ENCODE measurements around the gene ZNF831. TPM values are rescaled to one million over a fixed set of nuclear protein-coding genes. Genes with fewer than 3 reads are reported as not detected.

ZNF831 gene
- total RNA-seq, 1 donor from 2014 or later: not detected

DNA sequence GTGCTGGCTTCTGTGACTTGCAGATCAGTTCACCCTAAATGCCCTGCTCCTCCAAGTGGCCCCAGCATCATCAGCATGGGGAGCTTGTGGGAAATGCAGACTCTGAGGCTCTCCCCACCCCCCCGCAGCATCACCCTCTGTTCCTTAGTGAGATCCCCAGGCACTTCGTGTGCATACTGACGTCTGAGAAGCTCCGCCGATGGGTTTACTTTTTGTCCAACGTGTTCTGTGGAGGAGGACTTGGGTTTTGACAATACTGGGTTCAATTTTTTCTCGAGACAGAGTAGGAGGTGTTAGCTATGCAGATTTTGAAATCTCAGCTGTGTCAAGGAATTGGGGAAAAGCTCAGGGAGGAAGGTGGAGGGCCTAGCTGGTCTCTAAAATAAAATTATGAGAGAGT, 38.3 kb upstream of the ZNF831 start:
- no peak for TF ChIP-seq CTCF (conservative IDR thresholded peaks at IDR 0.05)
- no peak overlapping the region for H3K27ac Mint-ChIP-seq (ENCODE audit: unreplicated experiment)
- peaks cover 64% of the 10 kb centered on the region for H3K4me1 Mint-ChIP-seq
- H3K27me3 Mint-ChIP-seq (ENCODE audit: low read depth): no peaks in the 10 kb centered on the region
- no peak for DNase-seq (ENCODE audit: low read depth, low spot score)
- H3K9me3 Mint-ChIP-seq: peaks cover 7% of the 10 kb centered on the region
- H3K36me3 Mint-ChIP-seq (ENCODE audit: low read depth): peaks cover 4% of the 10 kb centered on the region
- no peak overlapping the region for H3K4me3 Mint-ChIP-seq

- no peak overlapping the region for H3K4me3 Mint-ChIP-seq
- H3K27me3 Mint-ChIP-seq (ENCODE audit: low read depth): no peaks in the 10 kb centered on the region
- H3K36me3 Mint-ChIP-seq (ENCODE audit: low read depth): peaks cover 4% of the 10 kb centered on the region
- H3K9me3 Mint-ChIP-seq: peaks cover 7% of the 10 kb centered on the region
- no peak overlapping the region for H3K27ac Mint-ChIP-seq (ENCODE audit: unreplicated experiment)
- no peak for DNase-seq (ENCODE audit: low read depth, low spot score)
- H3K4me1 Mint-ChIP-seq: peaks cover 64% of the 10 kb centered on the region
- TF ChIP-seq CTCF (conservative IDR thresholded peaks at IDR 0.05): no peak
These were observed 37.8 kb upstream of the ZNF831 start for GRCh38 chr20:59125836-59126235.

GRCh38 chr20:59127839-59128238, 35.8 kb upstream of the ZNF831 start:
- TF ChIP-seq CTCF (conservative IDR thresholded peaks at IDR 0.05): no peak
- Mint-ChIP-seq H3K36me3 (ENCODE audit: low read depth) (no peaks in the 10 kb centered on the region), H3K27me3 (ENCODE audit: low read depth) (no peaks in the 10 kb centered on the region), H3K27ac (ENCODE audit: unreplicated experiment) (no peak overlapping the region), H3K4me1 (peaks cover 45% of the 10 kb centered on the region), H3K4me3 (no peak overlapping the region), H3K9me3 (no peaks in the 10 kb centered on the region)
- DNase-seq (ENCODE audit: low read depth, low spot score): no peak

GRCh38 chr20:59131551-59132285, 31.9 kb upstream of the ZNF831 start:
- TF ChIP-seq CTCF (conservative IDR thresholded peaks at IDR 0.05): no peak
- Mint-ChIP-seq H3K27me3 (ENCODE audit: low read depth) (no peaks in the 10 kb centered on the region), H3K9me3 (peaks cover 9% of the 10 kb centered on the region), H3K4me3 (no peak overlapping the region), H3K4me1 (peaks cover 7% of the 10 kb centered on the region), H3K36me3 (ENCODE audit: low read depth) (peaks cover 4% of the 10 kb centered on the region), H3K27ac (ENCODE audit: unreplicated experiment) (no peak overlapping the region)
- DNase-seq (ENCODE audit: low read depth, low spot score): no peak

DNA sequence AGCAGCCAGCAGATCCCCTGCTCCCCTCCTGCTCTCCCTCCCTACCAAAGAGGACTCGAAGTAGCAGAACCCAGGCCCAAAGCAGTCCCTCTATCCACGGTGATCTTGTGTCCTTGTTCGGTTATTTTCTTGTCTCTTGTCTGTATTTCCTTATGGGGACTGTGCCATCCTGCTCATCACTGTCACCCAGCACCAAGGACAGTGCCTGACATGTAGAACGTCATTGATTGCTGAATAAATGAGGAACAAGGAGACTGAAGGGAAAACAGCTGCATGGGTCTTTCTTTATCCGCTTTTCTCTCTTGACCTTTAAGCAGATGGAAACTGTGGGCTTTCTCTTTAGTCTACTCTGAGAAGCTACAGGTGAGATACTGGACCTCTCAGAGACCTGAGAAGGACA, 29.4 kb upstream of the ZNF831 start:
- no peak for TF ChIP-seq CTCF (conservative IDR thresholded peaks at IDR 0.05)
- peaks cover 4% of the 10 kb centered on the region for H3K27me3 Mint-ChIP-seq (ENCODE audit: low read depth)
- peak overlapping the region; percentile 89 for H3K27ac Mint-ChIP-seq (ENCODE audit: unreplicated experiment)
- H3K4me3 Mint-ChIP-seq: no peak overlapping the region
- peaks cover 11% of the 10 kb centered on the region for H3K9me3 Mint-ChIP-seq
- no peak for DNase-seq (ENCODE audit: low read depth, low spot score)
- H3K36me3 Mint-ChIP-seq (ENCODE audit: low read depth): peaks cover 4% of the 10 kb centered on the region
- no peaks in the 10 kb centered on the region for H3K4me1 Mint-ChIP-seq
